BE2C (cell line): ENCODE results near the gene PANK4. TPM values are rescaled to one million over a fixed set of nuclear protein-coding genes. Genes with fewer than 3 reads are reported as not detected.
"Not testable (repeated sequence)": the region's sequence is repeated elsewhere in the genome, so short reads cannot be mapped to it uniquely, and the experiment has no call there.

Experiments
- DNase-seq: peaks from one replicate; pipeline ENCODE4 v3.0.0-alpha.2; 2020
- H3K27me3 ChIP-seq: fragments of 250-450 bp; sonication (Bioruptor Pico); 2 replicates; pipeline ENCODE4 v1.5.1; 2020; ENCODE audit warnings: mild to moderate bottlenecking
- H3K36me3 ChIP-seq: fragments of 250-450 bp; sonication (Bioruptor Pico); 2 replicates; pipeline ENCODE4 v1.5.1; 2020; ENCODE audit warnings: mild to moderate bottlenecking
- H3K4me1 ChIP-seq: fragments of 250-450 bp; sonication (Bioruptor Pico); 2 replicates; pipeline ENCODE4 v1.5.1; 2020
- H3K4me3 ChIP-seq: 2 replicates; pipeline ENCODE4 v1.5.1; 2011; ENCODE audit warnings: low read depth, low read length
- H3K9me3 ChIP-seq: fragments of 250-450 bp; sonication (Bioruptor Pico); 2 replicates; pipeline ENCODE4 v1.5.1; 2020
- polyA plus RNA-seq: library from polyadenylated mRNA; unstranded; fragments of >200 nt; gene quantifications from one replicate; pipeline ENCODE4 v1.2.1, GENCODE V29; 2012; ENCODE audit warnings: low read depth, missing spikeins; ENCODE audit not compliant: insufficient read length, insufficient read depth
- TF ChIP-seq, protein P1 (sequence below): IDR thresholded peaks from 2 replicates; pipeline ENCODE4 v1.5.1; 2012; ENCODE audit warnings: mild to moderate bottlenecking, low read depth, low read length

PANK4 gene
- polyA plus RNA-seq = 39.2 TPM

DNA sequence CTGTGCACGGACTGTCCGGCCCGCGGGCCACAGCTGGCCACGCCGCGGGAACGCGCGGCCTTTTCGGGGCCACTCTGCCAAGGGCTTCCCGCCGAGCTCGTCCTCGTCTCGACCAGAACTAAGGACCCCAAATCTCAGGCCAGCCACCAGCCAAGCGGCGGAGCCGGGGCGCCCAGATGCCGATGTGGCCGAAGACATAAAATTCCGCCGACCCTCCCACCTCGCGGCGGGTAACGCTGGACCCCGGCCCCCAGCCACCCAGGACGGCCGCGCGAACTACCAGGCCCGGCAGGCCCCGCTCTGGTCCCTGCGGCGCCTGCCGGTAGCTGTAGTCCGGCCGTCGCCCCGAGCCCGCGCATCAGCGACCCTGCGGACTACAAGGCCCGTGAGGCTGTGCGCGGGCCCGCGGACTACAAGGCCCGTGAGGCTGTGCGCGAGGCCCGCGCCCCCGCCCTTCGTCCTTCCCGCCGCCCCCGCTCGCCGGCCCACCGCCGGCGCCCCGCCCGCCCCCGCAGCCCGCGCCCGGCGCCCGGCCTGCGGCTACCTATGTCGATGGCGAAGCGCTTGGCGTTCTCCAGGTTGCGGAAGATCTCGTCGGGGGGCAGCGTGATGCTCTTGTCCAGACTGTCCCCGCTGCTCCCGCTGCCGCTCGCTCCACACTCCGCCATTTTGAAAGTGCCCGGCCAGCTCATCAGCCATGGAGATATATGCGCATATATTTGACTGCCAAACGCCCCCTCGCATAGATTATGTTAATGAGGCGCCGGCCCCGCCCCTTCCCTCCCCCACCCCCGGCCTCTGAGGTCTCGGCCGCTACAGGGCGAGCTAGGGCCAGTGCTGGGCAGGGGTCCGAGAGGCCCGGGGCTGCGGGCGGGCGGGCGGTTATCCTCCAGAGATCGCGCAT is at the start of gene PANK4:
TSS of gene PANK4 (minus strand) at position 677 of the 904 bp plus-strand sequence. CDS start at position 668, 9 bp downstream.
- TF ChIP-seq, protein P1, sequence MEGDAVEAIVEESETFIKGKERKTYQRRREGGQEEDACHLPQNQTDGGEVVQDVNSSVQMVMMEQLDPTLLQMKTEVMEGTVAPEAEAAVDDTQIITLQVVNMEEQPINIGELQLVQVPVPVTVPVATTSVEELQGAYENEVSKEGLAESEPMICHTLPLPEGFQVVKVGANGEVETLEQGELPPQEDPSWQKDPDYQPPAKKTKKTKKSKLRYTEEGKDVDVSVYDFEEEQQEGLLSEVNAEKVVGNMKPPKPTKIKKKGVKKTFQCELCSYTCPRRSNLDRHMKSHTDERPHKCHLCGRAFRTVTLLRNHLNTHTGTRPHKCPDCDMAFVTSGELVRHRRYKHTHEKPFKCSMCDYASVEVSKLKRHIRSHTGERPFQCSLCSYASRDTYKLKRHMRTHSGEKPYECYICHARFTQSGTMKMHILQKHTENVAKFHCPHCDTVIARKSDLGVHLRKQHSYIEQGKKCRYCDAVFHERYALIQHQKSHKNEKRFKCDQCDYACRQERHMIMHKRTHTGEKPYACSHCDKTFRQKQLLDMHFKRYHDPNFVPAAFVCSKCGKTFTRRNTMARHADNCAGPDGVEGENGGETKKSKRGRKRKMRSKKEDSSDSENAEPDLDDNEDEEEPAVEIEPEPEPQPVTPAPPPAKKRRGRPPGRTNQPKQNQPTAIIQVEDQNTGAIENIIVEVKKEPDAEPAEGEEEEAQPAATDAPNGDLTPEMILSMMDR = no peak
- H3K36me3 ChIP-seq = no peaks in the 10 kb centered on the region
- H3K27me3 ChIP-seq = no peaks in the 10 kb centered on the region
- DNase-seq = peak; percentile 89
- H3K4me3 ChIP-seq = peak within 1 kb of the TSS; percentile 77
- peaks cover 13% of the 10 kb centered on the region; the same call in 1 of the 2 replicates for H3K4me1 ChIP-seq
- no peaks in the 10 kb centered on the region for H3K9me3 ChIP-seq

DNA sequence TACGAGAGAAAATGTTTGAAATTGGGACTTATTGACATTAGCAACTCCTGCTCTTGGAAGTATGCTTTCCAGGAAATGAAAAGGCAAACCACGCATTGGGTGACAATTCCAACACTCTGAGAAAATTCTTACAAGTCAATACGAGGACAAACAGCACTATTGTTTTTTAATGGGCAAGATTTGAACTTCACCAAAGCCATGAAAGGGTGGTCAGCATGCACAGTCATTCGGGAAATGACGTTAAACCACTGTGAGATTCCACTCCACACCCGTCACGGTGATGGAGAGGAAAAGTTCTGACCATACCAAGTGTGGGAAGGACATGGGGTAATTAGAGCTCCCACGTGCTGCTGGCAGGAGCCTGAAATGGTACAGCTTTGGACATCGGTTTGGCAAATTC is 48.0 kb upstream of the PANK4 start:
- TF ChIP-seq, protein P1 = no peak
- Histone ChIP-seq H3K4me3 (no peak overlapping the region), H3K27me3 (no peaks in the 10 kb centered on the region), H3K9me3 (no peaks in the 10 kb centered on the region), H3K36me3 (no peaks in the 10 kb centered on the region), H3K4me1 (no peaks in the 10 kb centered on the region)
- DNase-seq = no peak

DNA sequence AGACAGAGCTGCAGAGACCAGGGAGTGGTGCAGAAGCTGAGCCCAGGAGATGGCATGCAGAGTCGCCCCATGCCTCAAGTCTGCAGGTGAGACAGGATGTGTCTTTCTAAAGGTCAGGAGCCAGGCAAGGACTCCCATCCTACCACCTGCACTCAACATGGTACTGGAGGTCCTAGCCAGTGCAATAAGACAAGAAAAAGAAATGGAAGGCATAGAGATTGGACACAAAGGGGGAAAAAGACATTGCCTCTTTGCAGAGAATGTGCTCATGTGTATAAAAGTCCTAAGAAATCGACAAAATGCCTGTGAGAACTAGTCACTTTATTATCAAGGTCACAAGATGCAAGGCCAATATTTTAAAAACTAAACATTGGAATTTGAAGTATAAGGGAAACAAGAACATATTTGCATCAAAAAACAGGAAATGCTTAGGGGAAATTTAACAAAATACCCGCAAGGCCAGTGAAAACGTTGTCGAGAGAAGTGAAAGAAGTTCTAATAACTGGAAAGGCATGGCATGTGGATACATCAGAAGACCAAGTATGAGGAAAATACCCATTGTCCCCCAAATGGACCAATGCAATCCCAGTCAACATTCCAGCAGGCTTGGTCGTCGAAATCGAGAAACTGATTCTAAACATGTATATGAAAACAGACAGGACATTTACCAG is 47.0 kb upstream of the PANK4 start:
- Histone ChIP-seq H3K9me3 (no peaks in the 10 kb centered on the region), H3K36me3 (no peaks in the 10 kb centered on the region), H3K4me1 (no peaks in the 10 kb centered on the region), H3K4me3 (no peak overlapping the region), H3K27me3 (no peaks in the 10 kb centered on the region)
- DNase-seq = no peak
- TF ChIP-seq, protein P1 = no peak

DNA sequence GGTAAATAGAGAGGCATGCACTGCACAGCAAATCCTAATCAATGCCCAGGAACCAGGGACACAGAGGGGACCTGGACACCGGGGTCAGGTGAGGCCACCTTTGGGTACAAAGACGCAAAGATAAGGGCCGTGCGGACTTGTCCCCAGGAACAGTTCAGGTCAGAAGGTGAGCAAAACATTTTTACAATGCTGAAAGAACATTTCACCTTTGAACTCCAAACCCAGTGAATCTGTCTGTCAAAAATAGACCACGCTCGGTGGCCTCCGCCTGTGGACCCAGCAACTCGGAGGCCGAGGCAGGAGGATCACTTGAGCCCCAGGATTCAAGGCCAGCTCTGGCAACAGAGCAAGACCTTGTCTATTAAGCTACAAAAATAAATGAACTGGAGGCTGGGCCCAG is 45.0 kb upstream of the PANK4 start:
- TF ChIP-seq, protein P1 = no peak
- Histone ChIP-seq H3K4me1 (no peaks in the 10 kb centered on the region), H3K36me3 (no peaks in the 10 kb centered on the region), H3K4me3 (no peak overlapping the region), H3K9me3 (no peaks in the 10 kb centered on the region), H3K27me3 (no peaks in the 10 kb centered on the region)
- no peak for DNase-seq

DNA sequence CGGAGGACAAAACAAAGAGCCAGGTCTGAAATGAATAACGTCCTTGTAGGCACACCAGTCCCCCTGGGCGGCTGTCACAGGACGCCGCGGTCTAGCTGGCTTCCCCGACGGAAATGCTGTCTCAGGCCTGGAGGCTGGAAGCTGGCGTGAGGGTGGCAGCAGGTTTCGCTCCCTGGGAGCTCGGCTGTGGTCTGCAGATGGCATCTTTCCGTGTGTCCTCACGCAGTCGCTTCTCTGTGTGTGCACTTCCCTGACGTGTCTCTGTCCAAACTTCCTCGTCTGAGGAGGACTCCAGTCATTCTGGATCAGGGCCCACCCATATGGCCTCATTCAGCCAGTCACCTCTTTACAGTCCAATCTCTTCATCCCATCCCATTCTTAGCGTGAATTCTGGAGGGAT is 43.9 kb upstream of the PANK4 start:
- Histone ChIP-seq H3K9me3 (no peaks in the 10 kb centered on the region), H3K4me3 (no peak overlapping the region), H3K36me3 (no peaks in the 10 kb centered on the region), H3K4me1 (no peaks in the 10 kb centered on the region), H3K27me3 (no peaks in the 10 kb centered on the region)
- TF ChIP-seq, protein P1 = no peak
- DNase-seq = no peak

DNA sequence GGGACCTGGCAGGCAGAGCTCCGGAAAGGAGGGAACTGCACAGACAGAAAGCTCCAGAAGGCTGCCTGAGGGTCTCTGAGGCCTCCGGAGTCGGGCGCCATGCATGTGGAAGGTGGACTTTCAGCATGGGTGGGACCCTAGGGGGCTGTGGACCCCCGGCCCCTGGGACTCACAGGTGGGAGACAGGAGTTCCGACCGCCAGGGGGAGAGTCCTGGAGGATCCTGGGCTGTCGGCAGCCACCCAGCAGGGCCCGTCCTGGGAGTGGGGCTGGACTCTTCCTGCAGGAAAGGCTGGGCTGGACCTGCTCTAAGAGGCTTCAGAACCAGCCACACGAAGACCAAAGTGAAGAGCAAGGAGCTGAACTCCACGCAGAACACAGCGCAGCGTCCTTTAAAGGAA is 43.3 kb upstream of the PANK4 start:
- not testable (repeated sequence) for DNase-seq, H3K9me3 ChIP-seq, H3K36me3 ChIP-seq, H3K4me3 ChIP-seq, H3K4me1 ChIP-seq, H3K27me3 ChIP-seq
